ENCODE measurements around the gene DGKG.

DGKG gene

GRCh38 chr3:186115239-186115996 lies 246.6 kb downstream of the DGKG start:
- TF ChIP-seq CTCF (IDR thresholded peaks at IDR 0.05; ENCODE audit: low read length, missing control alignments) = no peak
- H3K4me3 ChIP-seq (replicated peaks; ENCODE audit: low read depth, low read length) = no peak overlapping the region
- DNase-seq (ENCODE audit: low read depth) = no peak

- no peak for TF ChIP-seq CTCF (IDR thresholded peaks at IDR 0.05; ENCODE audit: low read length, missing control alignments)
- DNase-seq (ENCODE audit: low read depth) = no peak
- H3K4me3 ChIP-seq (replicated peaks; ENCODE audit: low read depth, low read length) = no peak overlapping the region
These were observed 250.8 kb downstream of the DGKG start for GRCh38 chr3:186110975-186111974.

GRCh38 chr3:186109897-186110803 lies 251.9 kb downstream of the DGKG start:
- peak; percentile 58 for DNase-seq (ENCODE audit: low read depth)
- TF ChIP-seq CTCF (IDR thresholded peaks at IDR 0.05; ENCODE audit: low read length, missing control alignments) = no peak
- H3K4me3 ChIP-seq (replicated peaks; ENCODE audit: low read depth, low read length) = peak overlapping the region; percentile 62

GRCh38 chr3:186108941-186109865 lies 252.8 kb downstream of the DGKG start, which contains the start of gene ETV5:
TSS of gene ETV5 (minus strand) at chr3:186109089. CDS start at chr3:186105868, 3,221 bp downstream.
- peak within 1 kb of the TSS; percentile 88 for H3K4me3 ChIP-seq (replicated peaks; ENCODE audit: low read depth, low read length)
- DNase-seq (ENCODE audit: low read depth) = peak; percentile 100
- TF ChIP-seq CTCF (IDR thresholded peaks at IDR 0.05; ENCODE audit: low read length, missing control alignments) = no peak

GRCh38 chr3:186108106-186108940 lies 253.7 kb downstream of the DGKG start:
- peak overlapping the region; percentile 88 for H3K4me3 ChIP-seq (replicated peaks; ENCODE audit: low read depth, low read length)
- DNase-seq (ENCODE audit: low read depth) = peak; percentile 67
- TF ChIP-seq CTCF (IDR thresholded peaks at IDR 0.05; ENCODE audit: low read length, missing control alignments) = no peak

All from fibroblast of pulmonary artery (primary cell).